Panc1 (cell line): ENCODE results near the gene LGI2.

Experiments used
- CTCF ChIP-seq: fragments of 450-650 bp; IDR thresholded peaks from 2 replicates; pipeline ENCODE4 v1.5.1; 2017; ENCODE audit warnings: mild to moderate bottlenecking
- POLR2AphosphoS5 ChIP-seq: IDR thresholded peaks from 2 replicates; pipeline ENCODE4 v1.6.1; 2012; ENCODE audit warnings: mild to moderate bottlenecking, low read depth, low read length, moderate library complexity
- REST ChIP-seq, 2 experiments: IDR thresholded peaks; 2 replicates each; pipeline ENCODE4 v1.6.1; 2011 to 2012; ENCODE audit warnings: low read depth in 2 of 2, control low read depth in 1 of 2, low read length in 1 of 2, mild to moderate bottlenecking in 1 of 2, moderate library complexity in 1 of 2; ENCODE audit not compliant: insufficient read depth in 1 of 2
- SIN3A ChIP-seq: IDR thresholded peaks from 2 replicates; pipeline ENCODE4 v1.6.1; 2012; ENCODE audit warnings: low read depth, mild to moderate bottlenecking, low read length, moderate library complexity, borderline replicate concordance; ENCODE audit not compliant: insufficient read depth
- TCF7L2 ChIP-seq: IDR thresholded peaks from 2 replicates; pipeline ENCODE4 v1.6.1; 2011; ENCODE audit warnings: mild to moderate bottlenecking, low read depth, low read length, inconsistent platforms

GRCh38 chr4:24979554-24979953 lies 51.2 kb downstream of the LGI2 start:
- no peak for TF ChIP-seq CTCF
- TF ChIP-seq REST (IDR thresholded peaks at IDR 0.05; ENCODE audit: insufficient read depth in 1 of 2, low read depth in 2 of 2, low read length in 1 of 2), result no peak
- no peak for TF ChIP-seq POLR2AphosphoS5
- no peak for TF ChIP-seq TCF7L2
- no peak for TF ChIP-seq SIN3A
